ENCODE measurements around the gene ARHGAP24.

ARHGAP24 gene

GRCh38 chr4:86043755-86044592 is 569.0 kb downstream of the ARHGAP24 start:
- ChIA-PET CTCF (interaction anchor here (1.0 to 2.4 kb wide), 3 partner anchors 10 to 247 kb away, joined by 3 to 14 read pairs (median 8); no protein-coding TSS in a partner anchor), POLR2A (no interaction called here)
- peak; percentile 33 for DNase-seq (ENCODE audit: extremely low spot score)
- TF ChIP-seq NFRKB (IDR thresholded peaks at IDR 0.05) (no peak), FOXK2 (IDR thresholded peaks at IDR 0.05) (no peak)

- ChIA-PET POLR2A (no interaction called here), CTCF (interaction anchor here (1.0 to 1.9 kb wide), 2 partner anchors 10 to 248 kb away, joined by 3 to 8 read pairs; no protein-coding TSS in a partner anchor)
- no peak for DNase-seq (ENCODE audit: extremely low spot score)
- no peak for TF ChIP-seq SUZ12 (IDR thresholded peaks at IDR 0.05)
- no peak for TF ChIP-seq FOXK2 (IDR thresholded peaks at IDR 0.05)
- no peak for TF ChIP-seq HDGF (IDR thresholded peaks at IDR 0.05; ENCODE audit: borderline replicate concordance)
Observed at GRCh38 chr4:86044593-86044985, 569.6 kb downstream of the ARHGAP24 start.

GRCh38 chr4:86048426-86048825 is 573.5 kb downstream of the ARHGAP24 start:
- ChIA-PET POLR2A (no interaction called here), CTCF (no interaction called here)
- DNase-seq (ENCODE audit: extremely low spot score): no peak
- no peak for TF ChIP-seq ELF4 (IDR thresholded peaks at IDR 0.05)
- TF ChIP-seq SUZ12 (IDR thresholded peaks at IDR 0.05): no peak
- no peak for TF ChIP-seq TARDBP (IDR thresholded peaks at IDR 0.05)

- TF ChIP-seq LEF1 (IDR thresholded peaks at IDR 0.05; ENCODE audit: borderline replicate concordance): no peak
- TF ChIP-seq HDGF (IDR thresholded peaks at IDR 0.05; ENCODE audit: borderline replicate concordance): no peak
- no peak for TF ChIP-seq ARNT (IDR thresholded peaks at IDR 0.05)
- no peak for TF ChIP-seq SP1 (IDR thresholded peaks at IDR 0.05)
- no peak for TF ChIP-seq ZNF384 (IDR thresholded peaks at IDR 0.05)
- no peak for TF ChIP-seq FOXM1 (IDR thresholded peaks at IDR 0.05; ENCODE audit: borderline replicate concordance)
- TF ChIP-seq NFRKB (IDR thresholded peaks at IDR 0.05): no peak
- TF ChIP-seq ELF4 (IDR thresholded peaks at IDR 0.05): no peak
- TF ChIP-seq BHLHE40 (IDR thresholded peaks at IDR 0.05; ENCODE audit: borderline replicate concordance): no peak
- TF ChIP-seq L3MBTL2 (conservative IDR thresholded peaks at IDR 0.05): no peak
- TF ChIP-seq FOXK2 (IDR thresholded peaks at IDR 0.05): no peak
- no peak for TF ChIP-seq SUZ12 (IDR thresholded peaks at IDR 0.05)
- no peak for TF ChIP-seq PKNOX1 (IDR thresholded peaks at IDR 0.05)
- no peak for TF ChIP-seq TARDBP (IDR thresholded peaks at IDR 0.05)
- TF ChIP-seq FOXA1 (IDR thresholded peaks at IDR 0.05): no peak
- TF ChIP-seq CTBP1 (IDR thresholded peaks at IDR 0.05; ENCODE audit: borderline replicate concordance): no peak
- no peak for DNase-seq (ENCODE audit: extremely low spot score)
- POLR2A ChIA-PET: no interaction called here
- CTCF ChIA-PET: no interaction called here
Observed at GRCh38 chr4:86050496-86050895, 575.5 kb downstream of the ARHGAP24 start.
